ENCODE measurements around the gene DPP6. TPM values are rescaled to one million over a fixed set of nuclear protein-coding genes. Genes with fewer than 3 reads are reported as not detected.

Gene DPP6
- total RNA-seq, 4 donors from 2014 or later, result 1.8 to 33.7 (median 6.4) TPM

- no peak overlapping the region for H3K4me3 ChIP-seq
- H3K36me3 ChIP-seq, result no peaks in the 10 kb centered on the region
- H3K9me3 ChIP-seq, result no peaks in the 10 kb centered on the region
- H3K27ac ChIP-seq, result no peak overlapping the region
- no peak for DNase-seq
- in situ Hi-C loops (cut with MboI; ENCODE audit: low pct_ligation_motif_present in 1 of 4, low pct_unique_long_range_greater_than_20kb in 1 of 4, low sequenced_read_pairs in 3 of 4), result no loop called here
- WGBS, 2 donors (ENCODE audit: low coverage in 1 of 2), result 54% methylated on average over 6 of the region's 6 CpGs; no CpG with 5 or more reads in 1 of the 2 donors
- intact Hi-C loops (cut with DNase I; ENCODE audit: low total_unique reads), result no loop called here
- no peaks in the 10 kb centered on the region for H3K4me1 ChIP-seq
- H3K27me3 ChIP-seq, result no peaks in the 10 kb centered on the region
- TF ChIP-seq POLR2A (IDR thresholded peaks at IDR 0.05) (no peak), EP300 (IDR thresholded peaks at IDR 0.05; ENCODE audit: low read depth) (no peak), CTCF (IDR thresholded peaks at IDR 0.05) (no peak), POLR2AphosphoS5 (IDR thresholded peaks at IDR 0.05) (no peak)
Observed at GRCh38 chr7:154231732-154232131, 179.5 kb downstream of the DPP6 start.

- Histone ChIP-seq H3K27ac (no peak overlapping the region), H3K4me3 (no peak overlapping the region), H3K4me1 (no peaks in the 10 kb centered on the region), H3K9me3 (no peaks in the 10 kb centered on the region), H3K27me3 (no peaks in the 10 kb centered on the region), H3K36me3 (no peaks in the 10 kb centered on the region)
- no peak for TF ChIP-seq POLR2AphosphoS5 (IDR thresholded peaks at IDR 0.05)
- TF ChIP-seq CTCF (IDR thresholded peaks at IDR 0.05), result no peak
- no peak for TF ChIP-seq EP300 (IDR thresholded peaks at IDR 0.05; ENCODE audit: low read depth)
- no peak for TF ChIP-seq POLR2A (IDR thresholded peaks at IDR 0.05)
- DNase-seq, result no peak
- intact Hi-C loops (cut with DNase I; ENCODE audit: low total_unique reads), result no loop called here
- WGBS, 2 donors (ENCODE audit: low coverage in 1 of 2), result 59 to 72% methylated on average over 5 of the region's 5 CpGs
- in situ Hi-C loops (cut with MboI; ENCODE audit: low pct_ligation_motif_present in 1 of 4, low pct_unique_long_range_greater_than_20kb in 1 of 4, low sequenced_read_pairs in 3 of 4), result no loop called here
Observed at GRCh38 chr7:154232700-154233099, 180.5 kb downstream of the DPP6 start.

- Histone ChIP-seq H3K9me3 (peaks cover 14 to 17% of the 10 kb centered on the region in 2 donors), H3K36me3 (no peaks in the 10 kb centered on the region), H3K4me3 (no peak overlapping the region), H3K27ac (no peak overlapping the region), H3K27me3 (no peaks in the 10 kb centered on the region), H3K4me1 (no peaks in the 10 kb centered on the region)
- intact Hi-C loops (cut with DNase I; ENCODE audit: low total_unique reads) (no loop called here), in situ Hi-C loops (cut with MboI; ENCODE audit: low pct_ligation_motif_present in 1 of 4, low pct_unique_long_range_greater_than_20kb in 1 of 4, low sequenced_read_pairs in 3 of 4) (no loop called here)
- WGBS, 2 donors (ENCODE audit: low coverage in 1 of 2), result 75 to 82% methylated on average over 2 to 3 of the region's 3 CpGs
- TF ChIP-seq EP300 (IDR thresholded peaks at IDR 0.05; ENCODE audit: low read depth), result no peak
- no peak for TF ChIP-seq POLR2AphosphoS5 (IDR thresholded peaks at IDR 0.05)
- no peak for TF ChIP-seq POLR2A (IDR thresholded peaks at IDR 0.05)
- no peak for TF ChIP-seq CTCF (IDR thresholded peaks at IDR 0.05)
- no peak for DNase-seq
Observed at GRCh38 chr7:154241988-154242387, 189.8 kb downstream of the DPP6 start.

GRCh38 chr7:154242709-154243108 is 190.5 kb downstream of the DPP6 start:
- H3K27ac ChIP-seq, result no peak overlapping the region
- H3K27me3 ChIP-seq, result no peaks in the 10 kb centered on the region
- DNase-seq, result no peak
- peaks cover 14 to 17% of the 10 kb centered on the region in 2 donors for H3K9me3 ChIP-seq
- TF ChIP-seq CTCF (IDR thresholded peaks at IDR 0.05), result no peak
- intact Hi-C loops (cut with DNase I; ENCODE audit: low total_unique reads), result no loop called here
- H3K36me3 ChIP-seq, result no peaks in the 10 kb centered on the region
- in situ Hi-C loops (cut with MboI; ENCODE audit: low pct_ligation_motif_present in 1 of 4, low pct_unique_long_range_greater_than_20kb in 1 of 4, low sequenced_read_pairs in 3 of 4), result no loop called here
- H3K4me3 ChIP-seq, result no peak overlapping the region
- no peaks in the 10 kb centered on the region for H3K4me1 ChIP-seq

All from transverse colon (tissue), 4 donors.